GM12878 (cell line): ENCODE results near the gene DDX11. TPM values are rescaled to one million over a fixed set of nuclear protein-coding genes. Genes with fewer than 3 reads are reported as not detected.
"Not testable (repeated sequence)": the region's sequence is repeated elsewhere in the genome, so short reads cannot be mapped to it uniquely, and the experiment has no call there.

Experiments
- ATAC-seq: fragments of 200-7000 bp; cut with Tn5 transposase; 3 replicates; pipeline ENCODE4 v1.9.1; 2020; ENCODE audit warnings: mild to moderate bottlenecking, moderate library complexity
- BruUV-seq: library from RNA; stranded (reverse); fragments of 400-500 nt; replicated peaks from 2 replicates; lab custom pipeline; 2021; lab: Mats Ljungman, UMichigan
- CTCF ChIA-PET: fragments of 300-600 bp; sonication (Branson Sonifier 250); formaldehyde crosslinking; extraction: SDS; loops from one replicate; lab custom pipeline; 2021; ENCODE audit warnings: inconsistent platforms; lab: Yijun Ruan, JAX
- POLR2A ChIA-PET: fragments of 350-600 bp; formaldehyde crosslinking; extraction: SDS; loops from one replicate; lab custom pipeline; 2021; ENCODE audit warnings: inconsistent platforms; lab: Charles Lee
- RAD21 ChIA-PET: fragments of 300-600 bp; sonication (Branson Sonifier 250); formaldehyde crosslinking; loops from one replicate; lab custom pipeline; 2023; ENCODE audit warnings: antibody characterized with exemption; ENCODE audit not compliant: unreplicated experiment; lab: Charles Lee
- SMC1A ChIA-PET: fragments of 300-600 bp; sonication (Branson Sonifier 250); formaldehyde crosslinking; loops from one replicate; lab custom pipeline; 2023; ENCODE audit not compliant: unreplicated experiment, uncharacterized antibody; lab: Charles Lee
- DNase-seq: peaks from one replicate; pipeline ENCODE4 v3.0.0-alpha.2; 2011; ENCODE audit warnings: low read depth, low spot score
- FAIRE-seq: peaks from 3 replicates; lab custom pipeline; 2011; peaks lifted over from hg19 to GRCh38; lab: Jason Lieb, UNC
- H2AFZ ChIP-seq: 2 replicates; pipeline ENCODE4 v1.6.0; 2011; ENCODE audit warnings: low read depth, low read length, control low read depth; ENCODE audit not compliant: control insufficient read depth
- H3K27ac ChIP-seq: 2 replicates; pipeline ENCODE4 v1.5.1; 2011; ENCODE audit warnings: control low read depth; ENCODE audit not compliant: control insufficient read depth, insufficient read depth
- H3K27me3 ChIP-seq, 2 experiments: replicated peaks in 1 of 2; 2 replicates each; pipeline versions ENCODE4 v1.6.0 to v1.6.1; 2011; ENCODE audit warnings: low read length in 1 of 2; ENCODE audit not compliant: control insufficient read depth in 2 of 2, insufficient read depth in 2 of 2
- H3K36me3 ChIP-seq, 2 experiments: 2 replicates each; pipeline ENCODE4 v1.5.1; 2011; ENCODE audit warnings: low read length in 1 of 2; ENCODE audit not compliant: control insufficient read depth in 2 of 2, insufficient read depth in 2 of 2
- H3K4me1 ChIP-seq: 2 replicates; pipeline ENCODE4 v1.6.1; 2011; ENCODE audit warnings: mild to moderate bottlenecking, low read length, moderate library complexity, mixed read lengths; ENCODE audit not compliant: control insufficient read depth, insufficient read depth
- H3K4me2 ChIP-seq: 2 replicates; pipeline ENCODE4 v1.6.0; 2011; ENCODE audit warnings: control low read depth; ENCODE audit not compliant: control insufficient read depth, insufficient read depth
- H3K4me3 ChIP-seq: fragments of 200-600 bp; sonication (generic); 2 replicates; pipeline ENCODE4 v1.5.1; 2016
- H3K79me2 ChIP-seq: 2 replicates; pipeline ENCODE4 v1.6.0; 2011; ENCODE audit warnings: low read length; ENCODE audit not compliant: control insufficient read depth, insufficient read depth
- H3K9ac ChIP-seq: 2 replicates; pipeline ENCODE4 v1.8.0; 2011; ENCODE audit warnings: low read length, control low read depth, mixed read lengths; ENCODE audit not compliant: control insufficient read depth, insufficient read depth
- H3K9me3 ChIP-seq: replicated peaks from 3 replicates; pipeline ENCODE4 v1.5.1; 2011; ENCODE audit warnings: mild to moderate bottlenecking, low read length; ENCODE audit not compliant: control insufficient read depth, insufficient read depth
- H4K20me1 ChIP-seq: 2 replicates; pipeline ENCODE4 v1.6.0; 2011; ENCODE audit not compliant: control insufficient read depth, insufficient read depth
- BHLHE40 ChIP-seq, 2 experiments: fragments of 450-650 bp in 1 of 2; IDR thresholded peaks; 2 replicates each; pipeline ENCODE4 v1.6.1; 2011 to 2017; ENCODE audit warnings: low read depth in 2 of 2, borderline replicate concordance in 1 of 2, improper control_type of control experiment in 1 of 2, low read length in 1 of 2, mild to moderate bottlenecking in 1 of 2
- NBN ChIP-seq: fragments of 450-650 bp; IDR thresholded peaks from 2 replicates; pipeline ENCODE4 v1.6.1; 2016
- NKRF ChIP-seq: fragments of 450-650 bp; conservative IDR thresholded peaks from 2 replicates; pipeline ENCODE4 v1.6.1; 2017; ENCODE audit warnings: mild to moderate bottlenecking, moderate library complexity
- RAD51 ChIP-seq: fragments of 450-650 bp; IDR thresholded peaks from 2 replicates; pipeline ENCODE4 v1.6.1; 2016; ENCODE audit warnings: moderate library complexity, mild to moderate bottlenecking, inconsistent platforms
- SKIL ChIP-seq: fragments of 450-650 bp; IDR thresholded peaks from 2 replicates; pipeline ENCODE4 v1.6.1; 2017; ENCODE audit warnings: mild to moderate bottlenecking, low read depth, inconsistent platforms; ENCODE audit not compliant: poor library complexity, severe bottlenecking
- ZNF687 ChIP-seq: fragments of 450-650 bp; IDR thresholded peaks from 2 replicates; pipeline ENCODE4 v1.6.1; 2017; ENCODE audit warnings: mild to moderate bottlenecking, moderate library complexity
- WGBS: methylation state at CpG from one replicate; pipeline ENCODE4 v1.1.6; 2016; ENCODE audit warnings: low lambda C conversion rate; ENCODE audit not compliant: insufficient replicate concordance, insufficient coverage; ENCODE audit errors: missing lambda C conversion rate; 5-methylcytosine and 5-hydroxymethylcytosine counted together
- in situ Hi-C: fragments of 300-500 bp; cut with MboI; formaldehyde crosslinking; loops from 9 replicates; pipeline ENCODE4 v1.14.3; 2018; ENCODE audit warnings: mixed read lengths
- intact Hi-C: fragments of 100-400 bp; cut with micrococcal nuclease; formaldehyde crosslinking; loops from one replicate; pipeline ENCODE4 v1.14.2; 2022; ENCODE audit not compliant: unreplicated experiment
- polyA plus RNA-seq, 11 experiments: library from polyadenylated mRNA; depleted of rRNA in 4 of 11; unstranded in 6 of 11; stranded (reverse) in 5 of 11; fragments of >200 nt; fragmentation: Nextera tagmentation in 4 of 11; fragmentation: Illumina TruSeq in 1 of 11; extraction: Ambion mirVana in 4 of 11; extraction: Trizol in 1 of 11; gene quantifications; 1 replicate in 1 of 11; 2 replicates in 10 of 11; pipeline versions ENCODE4 v1.2.1 to v1.2.3, GENCODE V29; 2011 to 2016; ENCODE audit warnings: inconsistent platforms in 2 of 11, missing spikeins in 2 of 11, low read depth in 1 of 11
- total RNA-seq, 4 experiments: library from RNA; depleted of rRNA in 3 of 4; stranded (reverse); fragments of >200 nt in 3 of 4; fragmentation: Illumina TruSeq in 1 of 4; extraction: Trizol in 1 of 4; gene quantifications; 2 replicates each; pipeline versions ENCODE4 v1.2.1 to v1.2.3, GENCODE V29; 2013 to 2021

DDX11 gene
- total and polyA plus RNA-seq, 10 of the 15 experiments (the other 5 are each of a cell fraction or from before 2014, with no cell fraction given), result 3.8 to 94.2 (median 46.3) TPM

- RAD21 ChIA-PET, H3K4me2 ChIP-seq, CTCF ChIA-PET, H3K9me3 ChIP-seq, in situ Hi-C loops, intact Hi-C loops, H3K79me2 ChIP-seq, SMC1A ChIA-PET, H3K9ac ChIP-seq, H3K4me1 ChIP-seq, H3K27ac ChIP-seq, POLR2A ChIA-PET, H3K36me3 ChIP-seq, BruUV-seq, DNase-seq, H2AFZ ChIP-seq, FAIRE-seq, H4K20me1 ChIP-seq, H3K4me3 ChIP-seq, H3K27me3 ChIP-seq: not testable (repeated sequence)
- WGBS, result 93% methylated on average over 2 of the region's 2 CpGs
- peak; percentile 30; the same call in 1 of the 2 replicates for TF ChIP-seq RAD51
- ATAC-seq, result peak; percentile 58
Observed at GRCh38 chr12:31099434-31099833, 25.8 kb downstream of the DDX11 start.

- RAD21 ChIA-PET, H3K4me2 ChIP-seq, POLR2A ChIA-PET, H3K9me3 ChIP-seq, BruUV-seq, H3K27ac ChIP-seq, H3K4me1 ChIP-seq, H3K36me3 ChIP-seq, SMC1A ChIA-PET, intact Hi-C loops, H3K4me3 ChIP-seq, H3K27me3 ChIP-seq, H3K9ac ChIP-seq, H4K20me1 ChIP-seq, in situ Hi-C loops, H3K79me2 ChIP-seq, FAIRE-seq: not testable (repeated sequence)
- DNase-seq (peak; percentile 49), ATAC-seq (peak; percentile 98)
- 93% methylated on average over 20 of the region's 26 CpGs for WGBS
- CTCF ChIA-PET, result interaction anchor here (0.6 kb wide), 1 partner anchor 251 kb away, joined by 3 read pairs; no protein-coding TSS in a partner anchor
- peak overlapping the region; percentile 23 for H2AFZ ChIP-seq
- TF ChIP-seq NBN, result peak; percentile 39; the same call in 1 of the 2 replicates
- TF ChIP-seq RAD51, result peak; percentile 87; the same call in 1 of the 2 replicates
- peak; percentile 25 for TF ChIP-seq SKIL
- peak in 1 of 2 experiments; percentile 77; a peak in 2 of 4 replicates for TF ChIP-seq BHLHE40 (IDR thresholded peaks at IDR 0.05; ENCODE audit: borderline replicate concordance in 1 of 2, low read depth in 2 of 2, low read length in 1 of 2)
- peak; percentile 84 for TF ChIP-seq ZNF687
- TF ChIP-seq NKRF, result peak; percentile 44; the same call in 1 of the 2 replicates
Observed at GRCh38 chr12:31100503-31101208, 27.0 kb downstream of the DDX11 start.
